GM13977 (cell line): ENCODE results near the gene COLEC12.

ENCODE experiments used
- DNase-seq: peaks from one replicate; pipeline ENCODE4 v3.0.0; 2012; ENCODE audit warnings: low spot score
- in situ Hi-C: fragments of 300-500 bp; cut with MboI; formaldehyde crosslinking; loops from one replicate; pipeline ENCODE4 v1.12.0; 2022; ENCODE audit warnings: low sequenced_read_pairs, low pct_unique_long_range_greater_than_20kb, mixed read lengths, inconsistent platforms; ENCODE audit not compliant: unreplicated experiment
- TF ChIP-seq, protein P1 (sequence below): IDR thresholded peaks from 2 replicates; pipeline ENCODE4 v1.5.1; 2012; ENCODE audit warnings: mild to moderate bottlenecking, control low read depth; ENCODE audit not compliant: insufficient read depth; ENCODE audit errors: extremely low read depth, missing control alignments

COLEC12 gene

DNA sequence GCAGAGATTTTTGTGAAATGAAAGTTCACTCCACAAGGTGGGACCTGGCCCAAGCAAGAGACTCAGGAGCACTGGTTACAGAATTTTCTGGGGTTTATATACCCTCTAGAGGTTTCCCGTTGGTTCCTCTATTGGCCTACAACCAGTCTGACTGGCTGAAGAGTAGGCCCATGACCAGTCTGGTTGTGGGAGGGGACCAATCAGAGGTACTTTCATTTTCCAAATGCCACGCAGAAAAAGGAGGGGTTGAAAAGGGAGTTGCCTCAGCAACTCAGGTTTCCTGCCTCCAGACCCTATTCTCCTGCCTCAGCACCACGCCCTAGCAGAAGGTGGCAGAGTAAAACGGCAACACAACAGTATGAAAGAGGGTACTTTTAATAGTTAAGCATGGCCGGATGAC, 98.4 kb downstream of the COLEC12 start:
- in situ Hi-C loops, result no loop called here
- no peak for DNase-seq
- TF ChIP-seq, protein P1, sequence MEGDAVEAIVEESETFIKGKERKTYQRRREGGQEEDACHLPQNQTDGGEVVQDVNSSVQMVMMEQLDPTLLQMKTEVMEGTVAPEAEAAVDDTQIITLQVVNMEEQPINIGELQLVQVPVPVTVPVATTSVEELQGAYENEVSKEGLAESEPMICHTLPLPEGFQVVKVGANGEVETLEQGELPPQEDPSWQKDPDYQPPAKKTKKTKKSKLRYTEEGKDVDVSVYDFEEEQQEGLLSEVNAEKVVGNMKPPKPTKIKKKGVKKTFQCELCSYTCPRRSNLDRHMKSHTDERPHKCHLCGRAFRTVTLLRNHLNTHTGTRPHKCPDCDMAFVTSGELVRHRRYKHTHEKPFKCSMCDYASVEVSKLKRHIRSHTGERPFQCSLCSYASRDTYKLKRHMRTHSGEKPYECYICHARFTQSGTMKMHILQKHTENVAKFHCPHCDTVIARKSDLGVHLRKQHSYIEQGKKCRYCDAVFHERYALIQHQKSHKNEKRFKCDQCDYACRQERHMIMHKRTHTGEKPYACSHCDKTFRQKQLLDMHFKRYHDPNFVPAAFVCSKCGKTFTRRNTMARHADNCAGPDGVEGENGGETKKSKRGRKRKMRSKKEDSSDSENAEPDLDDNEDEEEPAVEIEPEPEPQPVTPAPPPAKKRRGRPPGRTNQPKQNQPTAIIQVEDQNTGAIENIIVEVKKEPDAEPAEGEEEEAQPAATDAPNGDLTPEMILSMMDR, result no peak

DNA sequence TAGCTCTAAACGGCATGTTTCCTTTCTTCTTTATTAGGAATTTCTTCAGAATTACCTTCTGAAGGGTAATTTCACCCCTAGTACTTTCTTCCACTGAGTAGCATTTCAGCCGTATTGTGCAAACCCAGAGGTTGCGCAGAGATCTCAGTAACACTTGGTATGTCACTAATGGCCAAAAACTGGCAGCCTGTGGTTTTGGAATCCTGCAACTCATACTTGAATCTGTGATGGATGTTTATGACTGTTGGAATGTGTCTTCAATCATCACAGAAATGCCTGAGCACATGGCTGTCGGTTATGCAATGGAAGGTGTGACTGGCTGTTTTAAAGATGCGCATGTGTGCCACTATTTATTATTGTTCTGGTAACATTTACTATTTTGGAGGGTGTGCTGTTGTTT, 100.0 kb downstream of the COLEC12 start:
- in situ Hi-C loops, result no loop called here
- DNase-seq, result no peak
- TF ChIP-seq, protein P1, result no peak

DNA sequence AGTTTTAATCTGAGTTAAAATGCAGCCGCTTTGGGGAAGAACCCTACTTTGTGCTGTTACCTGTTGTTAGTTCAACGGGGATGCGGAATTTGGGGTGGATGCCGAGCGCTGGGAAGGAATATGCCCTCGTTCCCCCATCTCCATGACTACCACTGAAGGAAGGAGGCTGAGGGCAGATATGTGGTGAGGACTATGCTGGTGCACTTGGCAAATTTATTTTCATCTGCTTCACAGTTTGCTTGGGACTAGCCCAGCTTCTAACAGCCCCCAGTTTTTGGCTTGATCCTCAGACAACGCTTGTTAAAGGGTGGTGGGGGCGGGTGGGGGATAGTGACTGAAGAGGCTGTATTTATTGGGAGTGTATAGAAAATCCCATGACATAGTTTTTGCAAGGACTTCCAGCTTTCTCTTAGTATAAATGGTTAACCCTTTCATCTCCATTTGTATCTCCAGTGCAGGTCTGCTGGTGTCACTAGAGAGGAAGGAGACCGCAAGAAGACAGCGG, 100.8 kb downstream of the COLEC12 start:
- DNase-seq, result no peak
- TF ChIP-seq, protein P1, result no peak
- in situ Hi-C loops, result no loop called here

DNA sequence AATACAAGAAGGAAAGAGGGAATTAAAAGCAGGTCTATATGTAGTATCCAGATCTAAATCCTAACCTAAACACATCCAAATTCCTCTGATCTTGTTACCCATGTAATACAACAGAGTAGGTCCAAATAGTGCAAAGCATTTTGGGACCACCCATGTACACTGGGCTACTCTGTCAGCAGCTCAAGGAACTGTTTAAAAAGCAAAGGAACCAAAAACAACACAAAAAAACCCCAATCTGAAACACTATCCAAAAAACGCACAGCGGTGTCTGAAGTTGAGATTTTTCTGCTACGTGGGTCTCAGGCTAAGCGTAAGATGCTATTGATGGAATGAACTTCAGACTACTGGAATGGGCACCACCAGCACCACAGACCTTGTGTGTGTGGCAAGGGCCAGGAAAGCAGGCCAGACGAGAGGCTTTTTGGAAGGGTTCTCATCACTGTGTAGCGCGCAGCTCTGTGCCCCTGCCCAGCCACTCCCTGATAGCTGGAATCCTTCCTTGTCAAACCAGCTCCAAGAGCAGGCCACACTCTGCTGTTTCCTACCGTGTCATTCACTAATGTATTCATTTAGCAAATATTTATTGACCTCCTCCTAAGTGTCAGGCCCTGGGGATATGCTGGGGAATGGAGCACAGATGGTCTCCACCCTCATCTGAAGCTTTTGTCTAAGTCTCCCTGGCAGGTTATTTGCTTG, 101.4 kb downstream of the COLEC12 start:
- no peak for DNase-seq
- TF ChIP-seq, protein P1, result no peak
- in situ Hi-C loops, result no loop called here

DNA sequence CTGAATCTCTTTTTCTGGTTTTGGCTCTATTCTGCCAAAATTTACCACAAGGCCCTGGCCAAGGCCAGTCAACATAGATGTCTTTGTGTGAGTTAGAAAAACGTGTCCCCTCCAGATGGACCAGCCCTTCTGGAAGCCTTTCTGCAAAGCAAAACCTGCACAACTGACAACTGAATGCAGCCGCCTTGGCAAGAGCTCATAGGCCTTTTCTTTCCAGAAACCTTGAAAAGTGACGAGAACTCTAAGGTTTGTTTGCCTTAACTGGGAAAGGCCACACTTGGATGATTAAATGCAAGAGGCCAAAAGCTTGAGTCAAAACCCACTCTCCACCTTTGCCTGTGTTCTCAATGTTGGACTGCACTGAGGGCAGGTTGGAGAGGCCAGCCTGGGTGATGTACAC, 103.9 kb downstream of the COLEC12 start:
- TF ChIP-seq, protein P1, result no peak
- no peak for DNase-seq
- in situ Hi-C loops, result no loop called here

DNA sequence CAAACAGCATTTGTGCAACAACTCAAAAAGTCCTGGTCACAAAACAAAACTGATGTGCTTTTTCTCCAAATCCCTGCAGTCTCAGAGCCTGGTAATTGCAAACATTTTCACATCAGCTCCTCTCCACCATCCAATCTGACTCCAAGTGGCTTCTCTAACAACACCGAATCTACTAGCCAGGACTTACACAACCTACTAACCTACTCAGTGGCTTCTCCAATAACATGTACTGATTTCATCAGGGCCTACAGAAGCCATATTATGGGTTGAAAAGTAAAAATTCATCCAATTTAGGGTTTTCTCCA, 104.3 kb downstream of the COLEC12 start:
- TF ChIP-seq, protein P1, result no peak
- in situ Hi-C loops, result no loop called here
- DNase-seq, result no peak
